B cell (primary cell): ENCODE data around the gene PEDS1. TPM values are rescaled to one million over a fixed set of nuclear protein-coding genes. Genes with fewer than 3 reads are reported as not detected.

Experiments used
- ATAC-seq: fragments of 200-7000 bp; cut with Tn5 transposase; one replicate; pipeline ENCODE4 v1.10.0; 2021; ENCODE audit warnings: low read depth, mild to moderate bottlenecking, moderate number of reproducible peaks, moderate library complexity
- CTCF ChIA-PET: fragments of 350-600 bp; sonication (Branson Sonifier 250); formaldehyde crosslinking; loops from one replicate; lab custom pipeline; 2021; ENCODE audit warnings: antibody characterized with exemption, inconsistent platforms; lab: Charles Lee
- POLR2A ChIA-PET: fragments of 350-600 bp; sonication (Branson Sonifier 250); formaldehyde crosslinking; loops from one replicate; lab custom pipeline; 2021; ENCODE audit warnings: antibody characterized with exemption; lab: Charles Lee
- DNase-seq: peaks from one replicate; pipeline ENCODE4 v3.0.0; 2013
- H2AFZ ChIP-seq: 2 replicates; pipeline ENCODE4 v1.6.1; 2012; ENCODE audit warnings: mild to moderate bottlenecking, low read depth, low read length; ENCODE audit not compliant: insufficient read depth, poor library complexity, severe bottlenecking
- H3K27ac ChIP-seq, 2 donors: 1 replicate in 1 of 2; 2 replicates in 1 of 2; pipeline ENCODE4 v1.5.1; 2012 to 2013; ENCODE audit warnings: low read length in 2 of 2, mild to moderate bottlenecking in 2 of 2, moderate library complexity in 1 of 2
- H3K27me3 ChIP-seq, 4 experiments: fragments of 200-600 bp in 1 of 4; sonication (generic) in 1 of 4; replicated peaks in 1 of 4; 1 replicate in 2 of 4; 2 replicates in 2 of 4; pipeline versions ENCODE4 v1.6.1 to v1.7.0; 2013 to 2016; ENCODE audit warnings: low read length in 3 of 4, mild to moderate bottlenecking in 2 of 4, mixed read lengths in 1 of 4, moderate library complexity in 1 of 4; ENCODE audit not compliant: insufficient read depth in 4 of 4, control insufficient read depth in 3 of 4; ENCODE audit errors: control extremely low read depth in 1 of 4
- H3K36me3 ChIP-seq, 2 experiments: replicated peaks in 1 of 2; 1 replicate in 1 of 2; 2 replicates in 1 of 2; pipeline versions ENCODE4 v1.6.1 to v1.7.1; 2013; ENCODE audit warnings: low read length in 1 of 2; ENCODE audit not compliant: insufficient read depth in 2 of 2, control insufficient read depth in 1 of 2; ENCODE audit errors: control extremely low read depth in 1 of 2, extremely low read depth in 1 of 2
- H3K4me1 ChIP-seq, 2 donors: fragments of 200-600 bp in 1 of 2; sonication (generic) in 1 of 2; 1 replicate in 1 of 2; 2 replicates in 1 of 2; pipeline versions ENCODE4 v1.5.1 to v1.6.1; 2013 to 2017; ENCODE audit warnings: low read length in 2 of 2; ENCODE audit not compliant: control insufficient read depth in 2 of 2, insufficient read depth in 2 of 2
- H3K4me2 ChIP-seq: replicated peaks from 2 replicates; pipeline ENCODE3; 2012; ENCODE audit warnings: mild to moderate bottlenecking, low read depth, low read length; ENCODE audit not compliant: poor library complexity, severe bottlenecking
- H3K4me3 ChIP-seq, 5 experiments: fragments of 200-600 bp in 1 of 5; sonication (generic) in 1 of 5; 1 replicate in 3 of 5; 2 replicates in 2 of 5; pipeline versions ENCODE4 v1.5.1 to v1.7.0; 2011 to 2016; ENCODE audit warnings: low read length in 4 of 5, mild to moderate bottlenecking in 4 of 5, low read depth in 2 of 5, control low read depth in 1 of 5, moderate library complexity in 1 of 5; ENCODE audit not compliant: insufficient read depth in 1 of 5; ENCODE audit errors: control extremely low read depth in 1 of 5, extremely low read depth in 1 of 5
- H3K79me2 ChIP-seq: fragments of 200-600 bp; sonication (generic); one replicate; pipeline ENCODE4 v1.6.0; 2016; ENCODE audit warnings: low read length; ENCODE audit not compliant: control insufficient read depth, insufficient read depth
- H3K9ac ChIP-seq: fragments of 200-600 bp; sonication (generic); 2 replicates; pipeline ENCODE4 v1.6.1; 2017; ENCODE audit warnings: mild to moderate bottlenecking, low read length, moderate library complexity
- H3K9me3 ChIP-seq, 3 donors: one replicate each; pipeline versions ENCODE4 v1.6.1 to v1.7.1; 2013; ENCODE audit warnings: low read length in 2 of 3; ENCODE audit not compliant: control insufficient read depth in 2 of 3, insufficient read depth in 1 of 3; ENCODE audit errors: control extremely low read depth in 1 of 3
- H4K20me1 ChIP-seq: 2 replicates; pipeline ENCODE4 v1.6.0; 2012; ENCODE audit warnings: mild to moderate bottlenecking, low read length; ENCODE audit not compliant: insufficient read depth, control insufficient read depth, poor library complexity, severe bottlenecking
- H3K27ac Mint-ChIP-seq: one replicate; pipeline ENCODE4 v1.8.0; 2021; ENCODE audit warnings: mixed read lengths
- H3K27me3 Mint-ChIP-seq: one replicate; pipeline ENCODE4 v1.8.0; 2021; ENCODE audit warnings: mixed read lengths
- H3K4me1 Mint-ChIP-seq: one replicate; pipeline ENCODE4 v1.8.0; 2021; ENCODE audit warnings: mixed read lengths
- H3K4me3 Mint-ChIP-seq: one replicate; pipeline ENCODE4 v1.8.0; 2021; ENCODE audit warnings: mixed read lengths
- H3K9me3 Mint-ChIP-seq: one replicate; pipeline ENCODE4 v1.8.0; 2022; ENCODE audit warnings: mixed read lengths; ENCODE audit not compliant: insufficient read depth
- CTCF ChIP-seq: fragments of 200-600 bp; IDR thresholded peaks from one replicate; pipeline ENCODE4 v1.8.0; 2022; ENCODE audit warnings: antibody characterized with exemption, mild to moderate bottlenecking
- EZH2 ChIP-seq: IDR thresholded peaks from 2 replicates; pipeline ENCODE4 v1.6.1; 2012; ENCODE audit warnings: borderline replicate concordance, low read depth, mild to moderate bottlenecking, moderate library complexity, low read length; ENCODE audit not compliant: insufficient read depth, poor library complexity, severe bottlenecking
- WGBS: methylation state at CpG from one replicate; pipeline ENCODE4 v1.1.5; 2013; ENCODE audit warnings: missing lambda C conversion rate; ENCODE audit not compliant: insufficient coverage; 5-methylcytosine and 5-hydroxymethylcytosine counted together
- intact Hi-C: fragments of 100-400 bp; cut with micrococcal nuclease; formaldehyde crosslinking; loops from one replicate; pipeline ENCODE4 v1.10.0; 2022
- polyA plus RNA-seq: library from polyadenylated mRNA; depleted of rRNA; stranded (reverse); fragments of >200 nt; gene quantifications from 2 replicates; pipeline ENCODE4 v1.2.3, GENCODE V29; 2012
- total RNA-seq, 2 donors: library from RNA; stranded (reverse); fragments of 120-200 nt in 1 of 2; gene quantifications; 1 replicate in 1 of 2; 2 replicates in 1 of 2; pipeline versions ENCODE4 v1.2.3 to v1.2.4, GENCODE V29; 2013 to 2022

PEDS1 gene
- total and polyA plus RNA-seq, 2 donors (not counting 1 experiment from before 2014, with no cell fraction given) = 11.2 to 38.7 TPM

- peak within 1 kb of the TSS; percentile 80 for H3K9ac ChIP-seq
- peaks cover 0 to 2% (median 0%) of the 10 kb centered on the region in 3 donors for H3K9me3 ChIP-seq
- H3K4me1 ChIP-seq = peaks cover 16 to 28% of the 10 kb centered on the region in 2 donors
- Mint-ChIP-seq H3K4me3 (peak within 1 kb of the TSS; percentile 88), H3K9me3 (no peaks in the 10 kb centered on the region), H3K27me3 (peaks cover 8% of the 10 kb centered on the region), H3K27ac (peak within 1 kb of the TSS; percentile 93), H3K4me1 (peaks cover 16% of the 10 kb centered on the region)
- under 1% methylated on average over 88 of the region's 89 CpGs for WGBS
- H3K4me3 ChIP-seq = peak within 1 kb of the TSS; percentile 68 to 89 (median 74)
- intact Hi-C loops = loop anchor here (1.0 kb wide), 3 partner anchors 270 to 541 kb away; partner anchors contain the start of gene PARD6B
- TF ChIP-seq EZH2 (no peak), CTCF (peak; percentile 75)
- peak within 1 kb of the TSS; percentile 84 for H2AFZ ChIP-seq
- H3K27me3 ChIP-seq = peaks cover 0 to 9% (median 1%) of the 10 kb centered on the region in 4 experiments
- H3K4me2 ChIP-seq = peak within 1 kb of the TSS; percentile 85
- H3K36me3 ChIP-seq = peaks cover 4 to 5% of the 10 kb centered on the region in 2 experiments
- ATAC-seq (peak; percentile 73), DNase-seq (peak; percentile 89)
- ChIA-PET CTCF (interaction anchor here (1.2 to 7.6 kb wide), 8 partner anchors 11 to 560 kb away, joined by 3 to 95 read pairs (median 4); partner anchors contain the start of gene RNF114), POLR2A (interaction anchor here (0.5 to 1.0 kb wide), 2 partner anchors 35 to 74 kb away, joined by 4 to 5 read pairs; no protein-coding TSS in a partner anchor)
- H3K27ac ChIP-seq = peak within 1 kb of the TSS; percentile 47 to 80
- H3K79me2 ChIP-seq = peaks cover 29% of the 10 kb centered on the region
- peaks cover 32% of the 10 kb centered on the region for H4K20me1 ChIP-seq
Observed at GRCh38 chr20:50190251-50191064, 36.9 kb upstream of the PEDS1 start, which contains the start of gene CEBPB. CEBPB (plus strand) TSS chr20:50190830; CDS start chr20:50191034, 204 bp downstream.
